ENCODE measurements around the gene UPP2.

Gene UPP2

DNA sequence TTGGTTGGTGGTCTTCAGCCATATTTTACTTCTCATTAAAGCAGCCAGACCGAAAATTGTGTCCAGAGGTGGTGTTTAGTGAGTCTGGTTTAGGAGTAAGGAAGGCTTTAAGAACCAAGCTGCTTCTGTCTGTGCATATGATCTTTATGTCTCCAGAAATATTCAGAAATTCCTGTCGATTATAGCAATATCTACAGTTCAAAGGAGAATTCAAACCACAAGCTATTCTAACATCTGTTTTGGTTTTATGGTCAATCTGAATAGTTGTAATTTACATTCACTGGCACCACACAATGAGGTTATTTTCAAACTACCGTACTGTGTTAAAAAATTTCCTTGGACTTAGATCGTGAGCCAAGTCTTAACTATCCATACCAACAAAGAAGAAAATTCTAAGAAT lies 11.3 kb downstream of the UPP2 start:
- no peak for DNase-seq

DNA sequence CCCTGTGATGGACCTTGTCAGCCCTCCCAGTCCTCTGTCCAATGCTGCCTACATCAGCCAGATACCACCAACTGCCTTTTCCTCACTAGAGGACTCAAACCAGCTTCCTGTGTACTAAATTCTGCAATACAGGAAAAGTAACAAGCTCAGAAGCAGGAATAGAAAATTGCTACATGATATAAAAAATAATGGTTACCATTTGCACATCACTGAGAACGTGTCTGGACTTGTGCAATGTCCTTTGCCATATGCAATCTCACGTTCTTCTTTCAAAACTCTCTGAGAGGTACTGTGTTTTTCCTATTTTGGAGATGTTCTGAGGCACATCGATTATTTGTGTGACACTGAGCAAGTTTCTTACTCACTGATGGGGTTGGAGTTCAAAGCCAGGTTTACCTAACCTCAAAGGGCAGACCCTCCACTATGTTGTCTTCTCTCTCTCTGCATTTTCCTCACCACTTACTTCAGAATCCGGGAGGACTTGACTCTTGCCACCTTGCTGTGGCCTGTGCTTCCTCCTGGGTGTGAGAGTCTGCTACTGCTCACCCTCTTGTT lies 12.1 kb downstream of the UPP2 start:
- no peak for DNase-seq

DNA sequence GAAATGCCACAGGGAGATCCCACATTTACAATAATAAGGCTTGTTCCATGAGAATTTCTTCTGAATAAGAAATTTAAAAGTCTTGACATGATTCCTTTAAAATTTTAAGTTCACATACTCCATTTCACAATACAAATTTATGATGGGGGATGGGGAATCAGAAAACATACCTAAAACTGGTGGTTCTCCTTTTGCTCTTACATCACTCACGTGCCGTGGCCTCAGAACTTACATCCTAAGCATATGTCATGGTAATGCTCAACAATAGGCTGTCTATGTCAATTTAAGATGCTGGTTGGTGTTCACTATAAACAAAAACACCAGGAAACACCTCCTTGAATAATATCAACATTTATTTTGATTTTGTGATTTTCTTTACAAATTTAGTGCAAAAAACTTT lies 12.8 kb downstream of the UPP2 start:
- DNase-seq, result no peak

DNA sequence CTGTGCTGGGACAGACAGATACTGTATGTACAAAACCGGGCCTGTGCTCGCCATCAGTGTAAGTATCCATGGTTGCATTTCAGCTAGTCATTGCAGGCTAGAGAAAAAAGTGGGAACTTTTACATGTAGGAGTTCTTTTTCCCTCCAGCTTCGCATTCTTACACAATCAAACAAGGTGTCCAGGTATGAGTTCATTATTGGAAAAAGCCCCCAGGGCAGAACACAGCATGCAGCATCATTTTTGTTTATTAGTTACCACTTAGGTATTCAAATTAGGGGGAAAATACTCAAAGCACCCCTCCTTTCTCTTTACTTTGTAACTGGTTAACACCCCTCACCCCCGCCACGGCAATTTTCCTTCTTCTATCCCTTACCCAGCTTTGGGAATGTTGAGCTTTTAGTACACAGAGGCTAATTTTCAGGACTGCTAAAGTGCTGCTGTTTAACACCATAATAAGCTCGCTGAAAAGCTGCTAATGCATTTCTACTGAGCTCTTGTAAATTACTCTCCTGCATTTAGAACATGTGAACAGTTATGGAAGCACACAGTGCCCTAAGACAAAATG lies 13.6 kb downstream of the UPP2 start:
- no peak for DNase-seq

DNA sequence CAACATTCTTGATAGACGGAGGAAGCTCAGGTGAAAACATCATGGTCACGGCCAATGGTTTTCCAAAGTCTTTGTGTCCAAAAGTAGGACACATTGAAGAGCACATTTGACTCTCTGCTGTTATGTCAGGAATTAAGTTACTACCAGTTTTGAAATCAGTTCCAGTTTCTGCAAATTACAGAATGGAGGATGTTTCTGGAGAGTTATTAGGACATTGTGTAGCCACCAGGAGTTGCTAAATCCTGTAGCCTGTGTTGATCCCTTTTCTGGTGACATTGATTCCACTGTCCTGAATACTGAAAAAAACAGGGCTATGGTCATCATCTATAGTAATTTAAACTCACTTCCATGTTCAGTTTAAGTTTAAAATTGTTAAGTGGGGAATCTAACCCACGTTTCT lies 15.3 kb downstream of the UPP2 start:
- DNase-seq, result no peak

DNA sequence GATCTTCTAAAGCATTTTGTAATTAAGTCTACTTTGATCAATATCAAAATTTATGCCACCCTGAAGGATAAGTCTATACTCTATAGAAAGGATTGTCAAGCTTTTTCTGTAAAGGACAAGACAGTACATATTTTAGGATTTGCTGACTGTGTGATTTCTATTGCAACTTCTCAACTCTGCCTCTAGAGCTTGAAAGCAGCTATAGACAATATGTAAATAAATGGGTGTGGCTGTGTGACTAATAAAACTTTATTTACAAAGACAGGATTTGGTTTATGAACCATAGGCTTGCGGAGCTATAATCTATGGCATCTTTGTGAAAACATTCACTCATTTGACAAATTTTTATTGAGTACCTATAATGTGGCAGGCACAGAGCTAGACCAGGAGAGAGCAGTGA lies 18.4 kb downstream of the UPP2 start:
- no peak for DNase-seq

DNA sequence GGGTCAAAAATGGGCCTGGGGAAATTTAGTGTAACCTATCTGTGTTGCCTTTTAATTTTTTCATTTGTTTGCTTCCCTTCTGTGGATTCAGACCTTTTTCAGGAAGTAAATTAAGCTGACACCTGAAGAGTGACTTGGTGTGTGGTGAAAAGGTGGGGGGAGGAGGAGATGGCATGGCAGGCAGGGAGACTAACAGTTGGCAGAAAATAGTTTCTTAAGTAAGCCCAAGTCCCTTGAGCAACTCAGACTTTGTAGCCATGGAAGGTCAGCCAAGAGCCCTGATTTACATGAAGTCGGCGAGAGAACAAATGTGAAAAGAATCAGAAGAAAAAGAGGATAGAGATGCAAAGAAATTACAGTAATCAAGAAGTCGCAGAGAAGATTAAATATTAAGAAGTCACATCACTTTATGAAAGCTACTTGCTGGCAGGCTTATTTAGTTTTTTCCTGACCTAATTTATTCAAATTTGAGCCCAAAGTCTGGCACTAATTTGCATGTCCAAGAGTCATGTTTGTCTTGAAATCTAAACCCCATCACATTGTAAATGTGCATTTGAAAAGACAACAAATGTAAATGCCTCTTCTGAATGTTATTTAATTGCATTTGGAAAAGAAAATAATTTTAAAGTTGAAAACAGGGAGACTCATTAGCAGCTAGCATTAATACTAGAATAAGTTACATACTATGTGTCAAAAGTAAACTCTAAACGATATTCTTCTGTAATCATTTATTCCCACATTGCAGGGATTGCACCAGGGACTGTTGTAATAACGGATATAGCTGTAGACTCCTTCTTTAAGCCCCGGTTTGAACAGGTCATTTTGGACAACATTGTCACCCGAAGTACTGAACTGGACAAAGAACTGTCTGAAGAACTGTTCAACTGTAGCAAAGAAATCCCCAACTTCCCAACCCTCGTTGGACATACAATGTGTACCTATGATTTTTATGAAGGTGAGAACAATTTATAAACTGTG lies 19.3 kb downstream of the UPP2 start:
- no peak for DNase-seq

DNA sequence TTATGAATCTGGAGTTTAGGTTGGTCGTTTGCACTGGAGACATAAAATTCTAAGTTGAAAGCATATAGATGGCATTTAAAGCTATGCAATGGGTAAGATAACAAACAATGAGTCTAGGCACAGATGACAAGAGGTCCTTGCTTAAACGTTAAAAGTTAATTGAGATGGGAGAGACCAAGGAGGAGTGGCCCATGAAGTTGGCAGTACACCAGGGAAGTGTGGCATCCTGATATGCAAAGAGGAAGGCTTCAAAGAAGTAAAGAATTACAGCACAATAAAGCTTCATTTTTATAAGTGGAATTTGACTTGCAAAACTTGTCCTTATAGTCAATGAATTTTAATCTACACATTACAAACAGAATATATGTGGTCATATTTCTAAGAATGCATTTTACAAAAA lies 23.2 kb downstream of the UPP2 start:
- no peak for DNase-seq

DNA sequence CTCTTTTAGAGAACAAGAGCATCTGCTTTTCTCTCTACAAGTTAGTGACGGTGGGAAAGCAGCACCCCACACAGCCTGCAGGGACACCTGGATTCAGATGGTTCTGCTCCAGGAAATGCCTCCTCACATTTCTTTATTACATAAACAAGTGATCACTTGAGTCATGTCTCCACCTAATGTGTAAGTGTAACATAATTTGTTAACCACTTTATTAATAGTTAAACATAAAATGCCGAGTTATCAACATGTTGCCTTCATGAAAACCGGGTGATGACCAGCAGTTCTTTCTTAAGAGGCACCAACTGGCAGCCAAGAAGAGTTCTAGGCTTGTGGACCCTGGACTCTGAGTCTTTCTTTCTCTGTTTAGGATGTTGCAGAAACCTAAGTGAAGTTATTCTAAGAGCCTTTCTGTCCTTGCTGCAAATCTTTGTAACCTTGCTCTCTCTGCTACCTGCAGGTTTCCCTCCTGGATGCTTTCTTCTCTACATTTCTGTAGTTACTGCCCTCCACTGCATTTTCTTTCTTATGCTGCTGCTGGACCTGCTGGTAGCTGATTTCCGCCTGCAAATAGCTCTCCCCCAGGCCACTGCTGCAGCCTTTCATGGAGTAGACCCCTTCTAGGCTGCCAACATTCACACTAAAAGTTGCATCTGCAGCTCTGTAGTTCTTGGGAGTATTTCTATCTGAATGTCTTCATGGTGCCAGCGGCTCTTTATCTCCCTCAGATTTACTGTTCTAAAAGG lies 24.3 kb downstream of the UPP2 start:
- no peak for DNase-seq

DNA sequence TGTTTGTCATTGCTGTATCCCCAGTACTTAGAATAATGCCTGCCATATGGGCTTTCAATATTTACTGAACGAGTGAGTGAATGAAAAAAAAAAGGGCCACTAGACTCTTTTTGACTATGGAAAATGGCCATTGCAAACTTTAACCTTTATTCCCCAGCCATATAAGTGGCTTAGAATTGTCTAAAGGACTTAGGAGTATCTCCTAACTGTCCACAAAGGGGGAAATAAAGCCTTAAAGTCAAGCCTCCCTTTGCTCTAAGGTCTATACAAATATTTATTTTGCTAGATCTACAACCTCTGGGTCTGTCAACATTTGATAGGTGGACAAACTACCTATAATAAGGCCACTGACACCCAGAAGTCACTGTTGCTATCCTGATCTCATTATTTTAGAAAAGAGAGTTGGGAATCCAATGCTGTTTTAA lies 25.7 kb downstream of the UPP2 start:
- no peak for DNase-seq

DNA sequence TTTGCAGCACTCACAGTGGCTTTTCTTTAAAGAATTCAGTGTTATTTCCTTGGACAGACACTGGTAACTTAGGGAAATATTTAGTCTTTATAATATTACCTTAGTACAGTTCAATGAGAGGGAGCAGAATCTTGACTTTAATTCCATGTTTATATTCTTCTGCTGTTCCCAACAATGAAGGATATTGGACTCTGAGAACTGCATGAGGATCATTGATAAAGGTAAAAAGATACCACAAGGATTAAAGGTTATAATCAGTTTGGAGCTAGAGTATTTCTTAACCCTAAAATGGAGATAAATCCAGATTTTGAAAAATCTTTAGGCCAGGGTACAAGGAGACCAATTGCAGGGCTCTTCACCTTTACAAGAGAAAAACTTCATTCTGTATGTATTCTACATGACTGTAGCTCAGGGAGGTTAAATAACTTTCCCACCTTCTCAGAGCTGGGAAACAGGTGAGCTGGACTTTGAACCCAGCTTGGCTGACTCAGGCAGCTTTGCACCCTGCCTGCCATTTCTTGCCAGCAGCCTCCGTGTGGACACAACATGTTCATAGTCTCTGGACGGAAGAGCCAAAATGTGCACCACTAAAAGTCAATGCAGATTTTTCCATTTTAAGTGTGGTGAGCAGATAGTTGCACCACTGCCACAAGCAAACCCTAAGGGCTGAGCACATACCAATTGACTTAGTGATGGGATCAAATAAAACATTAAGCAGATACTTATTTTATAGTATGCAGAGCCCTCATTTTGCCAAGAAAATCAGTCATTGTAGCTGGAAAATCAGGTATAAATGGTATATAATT lies 26.7 kb downstream of the UPP2 start:
- DNase-seq, result no peak

DNA sequence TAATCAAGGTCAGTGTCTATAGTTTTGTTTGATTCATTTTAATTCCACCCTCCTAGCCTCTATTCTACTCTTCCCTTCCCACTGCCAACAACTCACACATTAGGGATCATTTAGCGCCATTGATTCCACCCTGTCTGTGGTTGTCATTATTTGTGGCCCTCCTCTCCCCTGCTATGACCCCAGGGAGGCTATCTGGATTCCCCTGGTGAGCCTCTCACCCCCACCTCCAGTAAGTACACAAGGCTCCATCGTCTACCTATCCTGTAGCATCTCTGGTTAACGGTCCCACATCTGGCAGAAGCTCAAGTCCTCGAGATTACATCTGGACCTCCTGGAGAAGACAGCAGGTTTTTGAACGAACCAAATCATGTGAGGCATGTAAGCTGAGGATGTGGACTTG lies 27.4 kb downstream of the UPP2 start:
- DNase-seq, result no peak

DNA sequence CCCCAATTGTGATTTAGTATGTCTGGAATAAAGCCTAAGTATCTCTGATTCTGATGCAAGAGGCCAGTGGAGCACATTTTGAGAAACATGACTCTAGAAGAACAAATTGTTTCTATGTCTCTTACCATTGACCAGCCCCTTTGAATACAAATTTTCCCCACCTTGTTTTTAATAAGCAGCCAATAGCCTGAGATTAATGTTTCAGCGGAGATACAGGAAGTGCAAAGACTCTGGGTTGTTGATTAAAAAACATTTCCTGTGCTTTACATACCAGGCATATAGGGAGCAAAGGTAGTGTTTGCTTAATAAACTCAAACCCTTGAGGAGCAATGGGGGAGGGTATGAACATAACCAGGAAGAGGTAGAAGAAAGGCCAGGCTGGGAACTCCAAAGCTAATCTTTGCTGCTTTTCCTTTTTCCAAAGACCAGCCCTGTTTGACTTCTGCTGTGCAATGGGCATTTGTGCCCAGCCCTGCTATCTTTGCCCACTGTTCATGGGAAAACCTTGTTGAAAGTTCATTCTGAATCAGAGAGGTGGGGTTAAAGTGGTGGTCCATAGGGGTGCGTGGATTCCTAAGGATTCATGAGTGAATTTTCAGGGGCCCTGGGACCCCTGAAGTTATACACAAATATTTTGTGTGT lies 29.3 kb downstream of the UPP2 start:
- no peak for DNase-seq

DNA sequence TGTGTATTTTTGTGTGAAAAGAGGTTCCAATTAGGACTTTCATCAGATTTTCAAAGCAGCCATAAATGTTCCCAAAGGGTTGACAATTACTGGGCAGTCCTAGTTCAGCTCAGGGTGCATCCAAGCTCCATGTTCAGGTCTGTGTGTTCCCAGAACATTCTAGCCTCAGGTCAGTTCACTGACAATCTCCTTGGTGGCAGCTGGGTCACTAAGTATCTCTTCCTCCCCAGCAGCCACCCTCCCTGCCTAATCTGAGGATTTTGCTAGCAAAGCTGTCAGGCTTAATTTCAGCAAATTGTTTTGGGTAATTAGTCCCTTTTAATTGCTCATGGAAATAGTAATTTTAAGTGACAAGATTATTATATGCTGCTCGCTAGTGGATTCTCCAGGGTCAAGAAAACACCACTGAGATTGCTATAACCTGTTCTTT lies 29.8 kb downstream of the UPP2 start:
- no peak for DNase-seq

DNA sequence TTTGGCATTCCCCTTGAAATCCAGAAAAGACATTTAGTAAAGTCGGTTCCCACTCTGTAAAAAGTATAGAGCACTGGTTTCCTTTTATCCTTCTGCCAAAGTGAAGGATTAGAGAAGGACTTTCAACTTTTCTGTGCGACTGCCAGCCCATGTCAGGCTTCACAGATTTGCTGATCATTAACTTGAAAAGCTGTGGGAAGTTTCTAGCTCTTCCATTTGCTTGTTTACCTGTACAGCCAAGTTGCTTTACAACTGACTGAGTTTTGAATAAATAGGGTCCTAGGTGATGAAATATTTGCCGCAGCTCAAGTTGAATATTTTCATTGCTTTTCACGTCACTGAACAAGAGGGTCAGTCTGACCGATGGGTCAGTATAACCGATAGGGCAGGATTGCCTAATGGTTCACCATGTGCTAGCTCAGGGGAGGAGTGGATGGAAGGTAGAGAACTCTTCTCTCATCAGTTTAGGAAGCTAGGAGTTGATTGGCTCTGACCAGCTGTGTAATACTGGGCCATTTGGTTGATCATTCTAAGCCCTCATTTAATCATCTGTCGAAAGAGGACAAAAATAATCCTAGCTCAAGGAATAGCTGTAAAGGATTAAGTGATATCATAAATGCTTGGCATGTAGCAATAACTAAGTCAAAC lies 30.4 kb downstream of the UPP2 start:
- no peak for DNase-seq

DNA sequence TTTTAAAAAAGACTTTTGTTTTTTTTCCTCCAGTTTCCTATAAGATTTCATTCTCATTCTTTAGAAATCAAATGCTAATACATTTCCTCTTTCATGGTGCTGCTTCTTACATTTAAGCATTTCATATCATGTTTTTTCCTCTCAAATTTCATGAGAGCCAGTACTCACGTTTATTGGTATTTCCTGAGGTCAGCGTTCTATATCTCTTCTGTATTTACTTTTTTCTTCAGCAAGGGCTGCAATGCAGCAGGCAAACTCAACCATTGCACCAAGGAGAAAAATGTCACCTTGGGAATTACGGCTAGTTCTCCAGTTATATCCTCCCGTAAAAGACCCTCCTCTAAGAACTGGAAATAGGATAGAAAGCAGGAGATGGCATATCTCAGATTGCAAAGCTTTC lies 32.4 kb downstream of the UPP2 start:
- DNase-seq, result no peak

DNA sequence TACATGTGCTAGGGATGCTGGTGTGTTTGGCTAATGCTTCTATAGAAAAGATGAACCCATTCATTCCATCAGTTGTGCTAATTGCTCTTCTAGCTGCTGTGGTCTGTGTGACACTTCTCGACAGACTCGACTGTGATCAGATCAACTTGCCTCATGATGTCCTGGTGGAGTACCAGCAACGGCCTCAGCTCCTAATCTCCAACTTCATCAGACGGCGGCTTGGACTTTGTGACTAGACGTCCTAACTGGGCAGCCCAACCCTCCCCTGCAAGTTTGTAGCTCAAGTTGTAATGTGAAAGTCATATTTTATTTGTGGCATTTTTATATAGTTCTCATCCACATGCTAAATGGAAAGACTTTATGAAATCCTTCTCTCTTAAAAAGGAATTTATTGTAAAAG lies 33.0 kb downstream of the UPP2 start:
- DNase-seq, result no peak

DNA sequence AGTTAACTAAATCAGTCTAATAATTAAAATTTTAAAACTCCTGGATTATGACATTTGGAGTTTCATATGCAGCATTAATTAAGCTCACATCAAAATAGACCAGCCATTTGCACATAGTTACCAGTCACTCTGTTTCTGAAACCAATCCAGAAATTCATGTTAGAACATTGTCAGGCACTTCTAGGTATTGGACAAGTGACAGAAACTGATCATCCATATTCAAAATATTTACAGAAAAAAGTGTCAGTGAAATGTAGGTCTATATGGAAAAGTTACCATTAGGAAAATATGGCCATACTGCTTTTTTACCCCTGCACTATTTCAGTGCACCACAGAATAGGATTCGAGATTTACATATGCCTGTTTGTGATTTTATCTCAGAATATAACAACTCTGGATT lies 33.4 kb downstream of the UPP2 start:
- no peak for DNase-seq

DNA sequence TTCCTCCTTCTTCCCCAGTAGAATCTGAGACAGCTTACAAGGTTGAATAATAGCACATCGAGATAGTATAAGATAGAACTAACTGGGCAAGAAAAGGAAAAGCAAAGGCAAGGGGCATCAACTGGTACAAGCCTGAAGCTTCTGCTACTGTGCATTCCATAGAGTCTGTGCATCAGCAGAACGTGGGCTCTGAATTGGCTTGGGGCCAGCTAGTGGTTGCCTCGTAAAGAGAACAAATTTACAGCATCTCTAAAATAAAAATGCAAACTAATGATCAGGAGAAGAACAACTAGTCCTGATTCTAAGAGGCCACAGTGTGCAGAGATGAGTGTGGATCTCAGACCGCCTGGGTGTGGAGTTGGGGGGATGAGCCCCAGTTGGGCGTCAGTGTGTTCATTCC lies 36.6 kb downstream of the UPP2 start:
- DNase-seq, result no peak

DNA sequence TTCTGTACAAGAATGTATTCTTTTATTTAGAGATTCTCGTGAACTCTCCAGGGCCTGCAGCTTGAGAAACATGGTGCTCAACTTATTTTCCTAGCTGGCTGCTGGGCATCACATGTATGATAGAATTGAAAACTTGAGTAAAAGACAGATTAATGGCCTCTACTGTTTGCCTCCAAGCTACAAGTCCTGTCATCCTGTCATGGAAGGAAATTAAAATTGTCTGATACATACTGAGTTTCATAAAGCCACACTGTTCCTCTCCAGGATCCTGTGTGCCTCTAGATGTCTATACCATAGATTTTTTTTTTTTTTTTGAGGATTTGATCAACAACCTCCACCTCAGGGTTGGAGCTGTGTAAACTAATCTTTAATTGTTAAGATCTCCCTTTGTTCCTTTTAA lies 38.5 kb downstream of the UPP2 start:
- no peak for DNase-seq

DNA sequence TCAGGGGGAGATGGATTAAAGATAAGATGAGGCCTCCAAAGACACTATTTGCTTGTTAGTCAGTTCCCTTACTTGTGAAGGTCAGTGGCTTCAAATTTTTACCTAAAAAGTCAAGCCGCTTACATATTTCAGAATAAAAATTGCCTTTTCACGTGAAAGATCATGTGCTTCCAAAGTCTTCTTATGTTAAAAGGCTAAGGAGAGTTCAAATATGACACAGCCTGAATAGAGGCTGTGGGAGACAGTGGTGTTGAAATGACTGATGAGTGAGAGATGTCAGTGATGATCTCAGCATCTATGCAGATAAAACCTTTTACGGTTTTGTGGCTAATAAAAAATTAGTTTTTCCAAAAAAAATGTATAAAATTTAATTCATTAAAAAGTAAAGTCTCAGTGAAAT lies 40.5 kb downstream of the UPP2 start:
- no peak for DNase-seq

Measured in NCI-H1105 (cell line).